ENCODE results near the gene HEATR3.
"Not testable (repeated sequence)": the region's sequence is repeated elsewhere in the genome, so short reads cannot be mapped to it uniquely, and the experiment has no call there.

DNA sequence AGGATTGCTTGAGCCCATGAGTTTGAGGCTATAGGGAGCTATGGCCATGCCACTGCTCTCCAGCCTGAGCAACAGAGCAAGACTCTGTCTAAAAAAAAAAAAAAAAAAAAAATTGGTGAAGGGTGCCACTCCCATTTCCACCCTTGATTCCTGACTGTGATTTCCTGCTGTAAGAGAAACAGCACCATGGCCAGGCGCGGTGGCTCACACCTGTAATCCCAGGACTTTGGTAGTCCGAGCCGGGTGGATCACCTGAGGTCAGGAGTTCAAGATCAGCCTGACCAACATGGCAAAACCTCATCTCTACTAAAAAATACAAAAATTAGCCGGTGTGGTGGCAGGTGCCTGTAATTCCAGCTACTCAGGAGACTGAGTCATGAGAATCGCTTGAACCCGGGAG is 66.8 kb downstream of the HEATR3 start:
- TF ChIP-seq, protein P1, sequence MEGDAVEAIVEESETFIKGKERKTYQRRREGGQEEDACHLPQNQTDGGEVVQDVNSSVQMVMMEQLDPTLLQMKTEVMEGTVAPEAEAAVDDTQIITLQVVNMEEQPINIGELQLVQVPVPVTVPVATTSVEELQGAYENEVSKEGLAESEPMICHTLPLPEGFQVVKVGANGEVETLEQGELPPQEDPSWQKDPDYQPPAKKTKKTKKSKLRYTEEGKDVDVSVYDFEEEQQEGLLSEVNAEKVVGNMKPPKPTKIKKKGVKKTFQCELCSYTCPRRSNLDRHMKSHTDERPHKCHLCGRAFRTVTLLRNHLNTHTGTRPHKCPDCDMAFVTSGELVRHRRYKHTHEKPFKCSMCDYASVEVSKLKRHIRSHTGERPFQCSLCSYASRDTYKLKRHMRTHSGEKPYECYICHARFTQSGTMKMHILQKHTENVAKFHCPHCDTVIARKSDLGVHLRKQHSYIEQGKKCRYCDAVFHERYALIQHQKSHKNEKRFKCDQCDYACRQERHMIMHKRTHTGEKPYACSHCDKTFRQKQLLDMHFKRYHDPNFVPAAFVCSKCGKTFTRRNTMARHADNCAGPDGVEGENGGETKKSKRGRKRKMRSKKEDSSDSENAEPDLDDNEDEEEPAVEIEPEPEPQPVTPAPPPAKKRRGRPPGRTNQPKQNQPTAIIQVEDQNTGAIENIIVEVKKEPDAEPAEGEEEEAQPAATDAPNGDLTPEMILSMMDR (IDR thresholded peaks at IDR 0.05): not testable (repeated sequence)
- TF ChIP-seq POLR2A, POLR2AphosphoS5 (IDR thresholded peaks at IDR 0.05): not testable (repeated sequence)

Measured in prostate gland (tissue), 2 donors.